Esophagus squamous epithelium (tissue), 5 donors: ENCODE results near the gene PPP3CA. TPM values are rescaled to one million over a fixed set of nuclear protein-coding genes. Genes with fewer than 3 reads are reported as not detected.

Experiments used
- DNase-seq: peaks from one replicate; lab custom pipeline; 2025; lab: John Stamatoyannopoulos, UW
- H3K27ac ChIP-seq, 4 donors: fragments of 200-600 bp; sonication (generic); one replicate each; pipeline ENCODE4 v1.5.1; 2016 to 2019; ENCODE audit warnings: mild to moderate bottlenecking in 1 of 4
- H3K27me3 ChIP-seq, 4 donors: fragments of 200-600 bp; sonication (generic); 1 replicate in 3 of 4; 2 replicates in 1 of 4; pipeline versions ENCODE4 v1.5.1 to v1.6.0; 2017 to 2021; ENCODE audit warnings: antibody characterized with exemption in 1 of 4
- H3K36me3 ChIP-seq, 3 donors: fragments of 200-600 bp; sonication (generic); one replicate each; pipeline ENCODE4 v1.5.1; 2016 to 2019
- H3K4me1 ChIP-seq, 3 donors: fragments of 200-600 bp; sonication (generic); one replicate each; pipeline ENCODE4 v1.5.1; 2017 to 2019
- H3K4me3 ChIP-seq, 4 donors: fragments of 200-600 bp; sonication (generic); 1 replicate in 3 of 4; 2 replicates in 1 of 4; pipeline ENCODE4 v1.5.1; 2016 to 2019; ENCODE audit warnings: mild to moderate bottlenecking in 2 of 4, moderate library complexity in 1 of 4
- H3K9me3 ChIP-seq, 3 donors: fragments of 200-600 bp; sonication (generic); one replicate each; pipeline ENCODE4 v1.5.1; 2016 to 2019
- CTCF ChIP-seq, 6 experiments: fragments of 450-650 bp in 4 of 6; fragments of 200-600 bp in 2 of 6; sonication (generic) in 2 of 6; IDR thresholded peaks; one replicate each; pipeline ENCODE4 v1.5.1; 2016 to 2019; ENCODE audit warnings: antibody characterized with exemption in 6 of 6, mild to moderate bottlenecking in 4 of 6, moderate library complexity in 4 of 6
- POLR2A ChIP-seq, 4 donors: fragments of 450-650 bp; IDR thresholded peaks; one replicate each; pipeline ENCODE4 v1.6.1; 2017; ENCODE audit warnings: antibody characterized with exemption in 4 of 4, mild to moderate bottlenecking in 4 of 4, moderate library complexity in 3 of 4
- WGBS, 2 donors: methylation state at CpG; one replicate each; pipeline ENCODE4 v1.1.5; 2018; 5-methylcytosine and 5-hydroxymethylcytosine counted together
- intact Hi-C: fragments of 100-400 bp; cut with DNase I; formaldehyde crosslinking; loops from one replicate; pipeline ENCODE4 v1.15.0; 2022
- total RNA-seq, 4 donors: library from RNA; depleted of rRNA; stranded (reverse); fragments of >200 nt; gene quantifications; one replicate each; pipeline ENCODE4 v1.1.0, GENCODE V29; 2016
- donor health status: DM: yes; HTN: yes; CAD: no.

The PPP3CA gene
- total RNA-seq, 4 donors from 2014 or later = 13.3 to 25.7 (median 17.5) TPM

GRCh38 chr4:101158507-101158906 lies 188.8 kb downstream of the PPP3CA start:
- no peak for TF ChIP-seq CTCF (IDR thresholded peaks at IDR 0.05)
- no peak for TF ChIP-seq POLR2A (IDR thresholded peaks at IDR 0.05)
- Histone ChIP-seq H3K27me3 (no peaks in the 10 kb centered on the region), H3K9me3 (no peaks in the 10 kb centered on the region), H3K4me3 (no peak overlapping the region), H3K36me3 (no peaks in the 10 kb centered on the region), H3K27ac (no peak overlapping the region), H3K4me1 (peaks cover 0 to 38% (median 28%) of the 10 kb centered on the region in 3 donors)
- DNase-seq = no peak
- intact Hi-C loops = no loop called here
- WGBS, 2 donors = 60 to 77% methylated on average over 3 of the region's 3 CpGs

GRCh38 chr4:101158134-101158482 lies 189.2 kb downstream of the PPP3CA start:
- Histone ChIP-seq H3K27ac (no peak overlapping the region), H3K9me3 (no peaks in the 10 kb centered on the region), H3K27me3 (no peaks in the 10 kb centered on the region), H3K4me3 (no peak overlapping the region), H3K36me3 (no peaks in the 10 kb centered on the region), H3K4me1 (peaks cover 0 to 34% (median 28%) of the 10 kb centered on the region in 3 donors)
- TF ChIP-seq CTCF (IDR thresholded peaks at IDR 0.05) = no peak
- no peak for DNase-seq
- intact Hi-C loops = no loop called here
- 62 to 72% methylated on average over 3 of the region's 3 CpGs for WGBS, 2 donors

- peaks cover 0 to 30% (median 28%) of the 10 kb centered on the region in 3 donors for H3K4me1 ChIP-seq
- WGBS, 2 donors = 45 to 54% methylated on average over 5 of the region's 5 CpGs
- no peaks in the 10 kb centered on the region for H3K9me3 ChIP-seq
- intact Hi-C loops = no loop called here
- H3K4me3 ChIP-seq = no peak overlapping the region
- no peaks in the 10 kb centered on the region for H3K27me3 ChIP-seq
- H3K36me3 ChIP-seq = no peaks in the 10 kb centered on the region
- H3K27ac ChIP-seq = no peak overlapping the region
- no peak for TF ChIP-seq POLR2A (IDR thresholded peaks at IDR 0.05)
- no peak for TF ChIP-seq CTCF (IDR thresholded peaks at IDR 0.05)
- DNase-seq = no peak
Observed at GRCh38 chr4:101157415-101158133, 189.8 kb downstream of the PPP3CA start.

- H3K36me3 ChIP-seq = no peaks in the 10 kb centered on the region
- H3K27me3 ChIP-seq = no peaks in the 10 kb centered on the region
- intact Hi-C loops = no loop called here
- peaks cover 0 to 30% (median 28%) of the 10 kb centered on the region in 3 donors for H3K4me1 ChIP-seq
- H3K9me3 ChIP-seq = no peaks in the 10 kb centered on the region
- 30 to 33% methylated on average over 6 of the region's 6 CpGs for WGBS, 2 donors
- no peak overlapping the region for H3K4me3 ChIP-seq
- H3K27ac ChIP-seq = no peak overlapping the region
- TF ChIP-seq CTCF (IDR thresholded peaks at IDR 0.05) (no peak), POLR2A (IDR thresholded peaks at IDR 0.05) (no peak)
- DNase-seq = no peak
Observed at GRCh38 chr4:101156619-101157310, 190.6 kb downstream of the PPP3CA start.

GRCh38 chr4:101155945-101156344 lies 191.4 kb downstream of the PPP3CA start:
- TF ChIP-seq CTCF (IDR thresholded peaks at IDR 0.05) (no peak), POLR2A (IDR thresholded peaks at IDR 0.05) (no peak)
- no peaks in the 10 kb centered on the region for H3K27me3 ChIP-seq
- H3K36me3 ChIP-seq = no peaks in the 10 kb centered on the region
- H3K4me1 ChIP-seq = peaks cover 0 to 30% (median 28%) of the 10 kb centered on the region in 3 donors
- intact Hi-C loops = no loop called here
- no peak overlapping the region for H3K4me3 ChIP-seq
- H3K9me3 ChIP-seq = no peaks in the 10 kb centered on the region
- no peak for DNase-seq
- WGBS, 2 donors = 71 to 81% methylated on average over 1 of the region's 1 CpG
- H3K27ac ChIP-seq = no peak overlapping the region
